SU-DHL-6 (cell line): ENCODE measurements around the gene ABCB11.

Source experiments
- H2AFZ ChIP-seq: fragments of 200-600 bp; sonication (generic); 2 replicates; pipeline ENCODE4 v1.6.1; 2014; ENCODE audit warnings: low read depth, mild to moderate bottlenecking, moderate library complexity, mixed read lengths, antibody characterized with exemption, low read length; ENCODE audit not compliant: severe bottlenecking
- H3F3A ChIP-seq: fragments of 200-600 bp; shearing (Covaris generic); 2 replicates; pipeline ENCODE4 v1.6.0; 2016; ENCODE audit warnings: antibody characterized with exemption, mild to moderate bottlenecking; ENCODE audit not compliant: insufficient read depth
- H3K27ac ChIP-seq: fragments of 200-600 bp; sonication (generic); 2 replicates; pipeline ENCODE4 v1.5.1; 2016; ENCODE audit warnings: low read depth, mild to moderate bottlenecking, low read length, moderate library complexity, mixed read lengths
- H3K27me3 ChIP-seq: fragments of 200-600 bp; sonication (generic), shearing (Covaris generic); 2 replicates; pipeline ENCODE4 v1.6.0; 2014; ENCODE audit warnings: mild to moderate bottlenecking, low read length
- H3K36me3 ChIP-seq: fragments of 200-600 bp; sonication (generic); 2 replicates; pipeline ENCODE4 v1.6.1; 2014; ENCODE audit warnings: mild to moderate bottlenecking, low read length, mixed read lengths
- H3K4me2 ChIP-seq: fragments of 300-600, 200-600 bp; shearing (Covaris generic), sonication (generic); 2 replicates; pipeline ENCODE4 v1.6.0; 2014; ENCODE audit warnings: low read length, low read depth, mild to moderate bottlenecking; ENCODE audit not compliant: poor library complexity, severe bottlenecking
- H3K4me3 ChIP-seq: fragments of 200-600 bp; sonication (generic); 2 replicates; pipeline ENCODE4 v1.5.1; 2014; ENCODE audit warnings: antibody characterized with exemption, low read length, mild to moderate bottlenecking, mixed read lengths; ENCODE audit not compliant: insufficient read depth, poor library complexity, severe bottlenecking
- H3K79me2 ChIP-seq: fragments of 200-600 bp; sonication (generic); 2 replicates; pipeline ENCODE4 v1.6.1; 2014; ENCODE audit warnings: mild to moderate bottlenecking, low read length, moderate library complexity; ENCODE audit not compliant: insufficient read depth
- H3K9ac ChIP-seq: fragments of 200-600 bp; sonication (generic); 2 replicates; pipeline ENCODE4 v1.7.0; 2014; ENCODE audit warnings: mild to moderate bottlenecking, low read length
- H3K9me2 ChIP-seq: fragments of 200-600 bp; sonication (generic); replicated peaks from 2 replicates; pipeline ENCODE4 v1.6.1; 2014; ENCODE audit warnings: low read length; ENCODE audit not compliant: insufficient read depth
- H3K9me3 ChIP-seq: fragments of 200-600 bp; sonication (generic); 2 replicates; pipeline ENCODE4 v1.6.1; 2014; ENCODE audit warnings: low read length, mixed read lengths; ENCODE audit not compliant: insufficient read depth
- H4K20me1 ChIP-seq: fragments of 200-600 bp; sonication (generic); 2 replicates; pipeline ENCODE4 v1.6.1; 2014; ENCODE audit warnings: low read depth, mild to moderate bottlenecking, antibody characterized with exemption, low read length, moderate library complexity, mixed read lengths
- EZH2phosphoT487 ChIP-seq: fragments of 200-600 bp; sonication (generic), shearing (Covaris generic); conservative IDR thresholded peaks from 2 replicates; pipeline ENCODE4 v1.6.1; 2018; ENCODE audit warnings: mild to moderate bottlenecking, antibody characterized with exemption, low read length, moderate library complexity, mixed read lengths
- TF ChIP-seq, protein P1 (sequence below): fragments of 200-600 bp; sonication (generic); IDR thresholded peaks from one replicate; pipeline ENCODE4 v1.5.1; 2017; ENCODE audit warnings: antibody characterized with exemption, mild to moderate bottlenecking, low read length, moderate library complexity; ENCODE audit not compliant: insufficient read depth, poor library complexity, severe bottlenecking

The ABCB11 gene

GRCh38 chr2:168948621-168949212 is 82.4 kb downstream of the ABCB11 start:
- no peak overlapping the region for H2AFZ ChIP-seq
- H3K9me3 ChIP-seq, result no peaks in the 10 kb centered on the region
- H3K27me3 ChIP-seq, result no peaks in the 10 kb centered on the region
- no peak for TF ChIP-seq EZH2phosphoT487
- TF ChIP-seq, protein P1, sequence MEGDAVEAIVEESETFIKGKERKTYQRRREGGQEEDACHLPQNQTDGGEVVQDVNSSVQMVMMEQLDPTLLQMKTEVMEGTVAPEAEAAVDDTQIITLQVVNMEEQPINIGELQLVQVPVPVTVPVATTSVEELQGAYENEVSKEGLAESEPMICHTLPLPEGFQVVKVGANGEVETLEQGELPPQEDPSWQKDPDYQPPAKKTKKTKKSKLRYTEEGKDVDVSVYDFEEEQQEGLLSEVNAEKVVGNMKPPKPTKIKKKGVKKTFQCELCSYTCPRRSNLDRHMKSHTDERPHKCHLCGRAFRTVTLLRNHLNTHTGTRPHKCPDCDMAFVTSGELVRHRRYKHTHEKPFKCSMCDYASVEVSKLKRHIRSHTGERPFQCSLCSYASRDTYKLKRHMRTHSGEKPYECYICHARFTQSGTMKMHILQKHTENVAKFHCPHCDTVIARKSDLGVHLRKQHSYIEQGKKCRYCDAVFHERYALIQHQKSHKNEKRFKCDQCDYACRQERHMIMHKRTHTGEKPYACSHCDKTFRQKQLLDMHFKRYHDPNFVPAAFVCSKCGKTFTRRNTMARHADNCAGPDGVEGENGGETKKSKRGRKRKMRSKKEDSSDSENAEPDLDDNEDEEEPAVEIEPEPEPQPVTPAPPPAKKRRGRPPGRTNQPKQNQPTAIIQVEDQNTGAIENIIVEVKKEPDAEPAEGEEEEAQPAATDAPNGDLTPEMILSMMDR, result peak; percentile 77
- no peaks in the 10 kb centered on the region for H3K36me3 ChIP-seq
- no peaks in the 10 kb centered on the region for H3F3A ChIP-seq
- H4K20me1 ChIP-seq, result no peaks in the 10 kb centered on the region
- H3K9ac ChIP-seq, result no peak overlapping the region
- H3K4me3 ChIP-seq, result no peak overlapping the region
- H3K9me2 ChIP-seq, result no peaks in the 10 kb centered on the region
- no peak overlapping the region for H3K4me2 ChIP-seq
- H3K27ac ChIP-seq, result no peak overlapping the region
- H3K79me2 ChIP-seq, result no peaks in the 10 kb centered on the region

DNA sequence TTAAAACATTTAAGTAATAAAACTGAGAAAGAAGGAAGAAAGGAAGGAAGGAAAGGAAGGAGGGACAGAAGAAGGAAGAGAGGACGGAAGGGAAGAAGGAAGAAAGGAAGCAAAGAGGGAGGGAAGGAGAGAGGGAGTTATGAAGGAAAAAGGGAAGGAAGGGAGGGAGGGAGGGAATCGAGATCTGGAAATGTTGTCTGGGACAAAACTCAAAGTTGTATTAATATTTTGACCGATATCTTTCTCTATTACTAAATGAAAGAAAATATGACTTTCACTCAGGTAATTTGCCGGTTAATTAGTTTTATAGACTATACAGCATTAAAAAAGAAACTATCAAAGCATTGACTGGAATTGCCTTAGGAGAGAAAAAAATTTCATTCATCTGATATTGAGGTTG is 85.6 kb downstream of the ABCB11 start:
- Histone ChIP-seq H3K4me2 (no peak overlapping the region), H3K27me3 (no peaks in the 10 kb centered on the region), H3K9ac (no peak overlapping the region), H4K20me1 (no peaks in the 10 kb centered on the region), H2AFZ (no peak overlapping the region), H3K36me3 (no peaks in the 10 kb centered on the region), H3K9me2 (no peaks in the 10 kb centered on the region), H3K9me3 (no peaks in the 10 kb centered on the region), H3K27ac (no peak overlapping the region), H3K79me2 (no peaks in the 10 kb centered on the region), H3K4me3 (no peak overlapping the region), H3F3A (no peaks in the 10 kb centered on the region)
- TF ChIP-seq EZH2phosphoT487, result no peak
- TF ChIP-seq, protein P1, result no peak

- H3K27ac ChIP-seq, result no peak overlapping the region
- no peak overlapping the region for H2AFZ ChIP-seq
- H3K4me2 ChIP-seq, result no peak overlapping the region
- no peaks in the 10 kb centered on the region for H3F3A ChIP-seq
- H3K9me3 ChIP-seq, result no peaks in the 10 kb centered on the region
- no peaks in the 10 kb centered on the region for H3K27me3 ChIP-seq
- no peak for TF ChIP-seq EZH2phosphoT487
- TF ChIP-seq, protein P1, result no peak
- no peak overlapping the region for H3K9ac ChIP-seq
- no peaks in the 10 kb centered on the region for H3K36me3 ChIP-seq
- no peak overlapping the region for H3K4me3 ChIP-seq
- no peaks in the 10 kb centered on the region for H3K9me2 ChIP-seq
- H3K79me2 ChIP-seq, result no peaks in the 10 kb centered on the region
- no peaks in the 10 kb centered on the region for H4K20me1 ChIP-seq
Observed at GRCh38 chr2:168944065-168944464, 87.1 kb downstream of the ABCB11 start.
